AG09319 (cell line): ENCODE results near the gene PPP4R3B.

ENCODE experiments used
- DNase-seq: peaks from one replicate; pipeline ENCODE4 v3.0.0-alpha.2; 2010; ENCODE audit warnings: low read depth; ENCODE audit errors: extremely low read depth
- TF ChIP-seq, protein P1 (sequence below): IDR thresholded peaks from 2 replicates; pipeline ENCODE4 v1.5.1; 2011; ENCODE audit warnings: low read depth, mild to moderate bottlenecking, inconsistent platforms, low read length, moderate library complexity

Gene PPP4R3B

DNA sequence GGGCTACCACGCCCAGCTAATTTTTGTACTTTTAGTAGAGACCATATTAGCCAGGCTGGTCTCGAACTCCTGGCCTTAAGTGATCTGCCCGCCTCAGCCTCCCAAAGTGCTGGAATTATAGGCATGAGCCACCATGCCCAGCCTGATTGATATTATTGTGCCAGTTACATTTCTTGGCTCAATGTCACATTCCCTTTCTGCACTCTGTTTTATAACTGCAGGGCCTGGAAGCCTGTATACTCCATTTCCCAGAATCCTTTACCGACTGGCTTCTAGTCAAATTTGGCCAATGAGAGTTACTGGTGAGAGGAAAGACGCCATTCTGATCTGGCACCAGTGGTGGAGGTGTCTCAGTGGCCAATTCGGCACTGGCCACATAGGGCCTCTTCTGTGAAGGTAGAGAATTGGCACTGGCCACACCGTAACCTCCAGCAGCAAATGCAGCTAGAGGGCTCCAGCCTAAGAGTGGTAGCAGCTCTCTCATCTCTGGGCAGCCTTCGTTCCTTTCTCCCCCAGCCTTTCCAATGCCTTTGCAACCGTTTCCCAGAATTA is 114.8 kb downstream of the PPP4R3B start:
- TF ChIP-seq, protein P1, sequence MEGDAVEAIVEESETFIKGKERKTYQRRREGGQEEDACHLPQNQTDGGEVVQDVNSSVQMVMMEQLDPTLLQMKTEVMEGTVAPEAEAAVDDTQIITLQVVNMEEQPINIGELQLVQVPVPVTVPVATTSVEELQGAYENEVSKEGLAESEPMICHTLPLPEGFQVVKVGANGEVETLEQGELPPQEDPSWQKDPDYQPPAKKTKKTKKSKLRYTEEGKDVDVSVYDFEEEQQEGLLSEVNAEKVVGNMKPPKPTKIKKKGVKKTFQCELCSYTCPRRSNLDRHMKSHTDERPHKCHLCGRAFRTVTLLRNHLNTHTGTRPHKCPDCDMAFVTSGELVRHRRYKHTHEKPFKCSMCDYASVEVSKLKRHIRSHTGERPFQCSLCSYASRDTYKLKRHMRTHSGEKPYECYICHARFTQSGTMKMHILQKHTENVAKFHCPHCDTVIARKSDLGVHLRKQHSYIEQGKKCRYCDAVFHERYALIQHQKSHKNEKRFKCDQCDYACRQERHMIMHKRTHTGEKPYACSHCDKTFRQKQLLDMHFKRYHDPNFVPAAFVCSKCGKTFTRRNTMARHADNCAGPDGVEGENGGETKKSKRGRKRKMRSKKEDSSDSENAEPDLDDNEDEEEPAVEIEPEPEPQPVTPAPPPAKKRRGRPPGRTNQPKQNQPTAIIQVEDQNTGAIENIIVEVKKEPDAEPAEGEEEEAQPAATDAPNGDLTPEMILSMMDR, result no peak
- DNase-seq, result no peak

- no peak for DNase-seq
- TF ChIP-seq, protein P1, result no peak
These were observed 117.4 kb downstream of the PPP4R3B start for GRCh38 chr2:55500025-55500424.

- DNase-seq, result no peak
- TF ChIP-seq, protein P1, result no peak
These were observed 118.8 kb downstream of the PPP4R3B start for GRCh38 chr2:55498582-55498981.
